HS-5 (cell line): Measurements from ENCODE around the gene PRR30.

Source experiments
- DNase-seq: peaks from one replicate; pipeline ENCODE4 v3.0.0-alpha.2; 2012; ENCODE audit warnings: low read depth

Gene PRR30

DNA sequence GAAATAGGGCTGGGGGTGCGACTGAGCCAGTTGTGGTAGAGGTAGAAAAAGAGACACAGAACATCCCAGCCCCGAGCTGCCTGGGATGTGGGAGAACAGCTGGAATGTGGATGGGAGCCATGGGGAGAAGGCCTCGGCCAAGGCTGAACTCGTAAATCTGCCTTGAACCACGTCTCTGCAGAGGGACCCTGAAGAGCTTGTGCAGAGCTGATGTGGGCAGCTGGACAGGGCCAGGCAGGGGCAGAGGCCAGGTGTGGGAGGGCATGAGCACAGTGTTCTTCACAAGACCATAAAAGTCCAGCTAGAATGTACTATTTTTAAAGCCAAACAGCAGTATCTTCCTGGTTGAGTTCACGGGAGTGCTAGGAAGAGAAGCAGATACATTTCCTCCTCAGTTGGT lies 15.3 kb upstream of the PRR30 start:
- DNase-seq, result no peak

DNA sequence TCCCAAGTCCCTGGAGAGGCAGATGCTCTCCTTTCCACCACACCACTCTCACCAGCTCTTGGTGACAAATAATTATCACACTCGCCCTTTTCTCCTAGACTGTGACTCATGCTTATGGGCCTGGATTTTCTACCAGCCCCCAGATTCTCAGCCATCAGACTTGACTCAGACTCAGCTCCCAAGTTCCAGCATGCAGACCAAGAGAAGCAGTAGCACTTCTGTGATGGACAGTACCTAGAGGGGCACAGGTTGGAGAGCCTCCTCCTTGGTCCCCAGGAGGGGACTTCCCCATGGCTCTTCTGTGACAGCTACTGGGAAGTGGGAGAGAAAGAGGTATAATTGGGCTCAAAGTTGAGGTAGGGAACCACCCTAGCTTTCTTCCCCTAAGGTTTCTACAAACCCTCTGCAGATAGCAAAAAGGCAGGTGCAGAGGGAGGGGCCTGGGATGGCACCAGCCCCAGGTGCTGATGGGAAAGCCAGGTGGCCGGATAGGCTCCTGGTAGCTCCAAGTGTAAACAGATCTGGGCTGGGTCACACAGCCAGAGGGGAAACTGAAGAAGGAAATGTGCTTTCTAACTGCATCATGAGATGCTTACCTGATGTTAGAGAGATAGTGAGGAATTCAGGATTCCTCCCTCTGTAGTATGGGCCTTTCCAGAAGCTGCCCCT lies 13.7 kb upstream of the PRR30 start:
- DNase-seq, result no peak

DNA sequence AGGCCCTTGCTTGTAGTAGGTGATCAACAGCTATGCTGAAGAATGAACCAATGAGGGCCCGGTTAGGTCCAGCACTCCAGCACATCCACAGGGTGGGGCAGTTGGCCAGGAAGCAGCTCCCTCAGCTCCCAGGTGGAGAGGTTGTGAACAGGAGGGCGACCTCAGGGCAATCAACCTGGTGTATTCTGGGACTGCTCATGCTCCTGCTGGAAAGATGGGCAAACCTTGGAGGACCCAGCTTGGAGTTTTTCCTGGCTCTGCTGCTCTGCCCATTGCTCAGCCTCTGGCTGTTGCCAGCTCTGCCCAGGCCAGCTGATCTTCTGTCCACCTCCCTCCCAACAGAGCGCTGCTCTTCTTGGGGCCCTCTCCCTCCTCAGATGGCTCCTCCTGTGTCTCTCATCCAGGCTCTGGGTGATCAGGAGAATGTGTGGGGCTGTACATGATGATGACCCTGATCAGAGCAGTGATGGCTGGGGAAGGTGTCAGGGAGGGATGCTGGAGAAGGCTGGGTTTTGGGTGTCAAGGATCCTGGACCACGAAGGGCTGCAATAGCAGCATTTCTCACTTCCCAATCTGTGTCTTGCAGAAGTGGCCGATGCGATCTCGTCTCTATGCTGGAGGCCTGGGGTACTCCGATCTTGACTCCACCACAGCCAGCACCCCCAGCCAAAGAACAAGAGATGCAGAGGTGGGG lies 13.0 kb upstream of the PRR30 start:
- DNase-seq, result no peak

DNA sequence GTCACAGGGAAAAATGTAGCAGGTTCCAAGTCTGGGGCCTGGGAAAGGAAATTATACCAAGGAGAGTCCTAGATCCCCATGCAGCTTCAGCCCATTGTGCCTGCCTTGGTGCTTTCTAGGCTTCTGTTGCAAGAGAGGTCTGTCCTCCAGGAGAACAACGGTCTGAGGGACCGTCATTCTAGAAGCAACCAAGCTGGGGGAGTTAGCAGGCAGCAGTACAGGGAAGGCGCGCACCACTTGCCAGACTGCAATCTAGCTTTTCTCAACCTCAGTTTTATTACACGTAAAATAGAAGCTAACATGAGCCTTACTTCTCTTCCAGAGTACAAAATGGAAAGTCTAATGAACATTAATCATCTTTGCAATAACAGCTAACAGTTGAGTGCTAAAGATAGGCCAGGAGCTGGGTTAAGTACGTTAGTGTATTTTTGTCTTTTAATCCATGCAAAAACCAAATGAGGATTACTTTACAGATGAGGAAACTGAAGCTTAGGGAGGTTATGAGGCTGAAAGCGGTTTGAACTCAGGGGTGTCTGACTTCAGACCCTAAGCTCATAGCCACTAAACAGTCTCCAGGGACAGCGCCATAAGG lies 11.5 kb upstream of the PRR30 start:
- DNase-seq, result no peak

DNA sequence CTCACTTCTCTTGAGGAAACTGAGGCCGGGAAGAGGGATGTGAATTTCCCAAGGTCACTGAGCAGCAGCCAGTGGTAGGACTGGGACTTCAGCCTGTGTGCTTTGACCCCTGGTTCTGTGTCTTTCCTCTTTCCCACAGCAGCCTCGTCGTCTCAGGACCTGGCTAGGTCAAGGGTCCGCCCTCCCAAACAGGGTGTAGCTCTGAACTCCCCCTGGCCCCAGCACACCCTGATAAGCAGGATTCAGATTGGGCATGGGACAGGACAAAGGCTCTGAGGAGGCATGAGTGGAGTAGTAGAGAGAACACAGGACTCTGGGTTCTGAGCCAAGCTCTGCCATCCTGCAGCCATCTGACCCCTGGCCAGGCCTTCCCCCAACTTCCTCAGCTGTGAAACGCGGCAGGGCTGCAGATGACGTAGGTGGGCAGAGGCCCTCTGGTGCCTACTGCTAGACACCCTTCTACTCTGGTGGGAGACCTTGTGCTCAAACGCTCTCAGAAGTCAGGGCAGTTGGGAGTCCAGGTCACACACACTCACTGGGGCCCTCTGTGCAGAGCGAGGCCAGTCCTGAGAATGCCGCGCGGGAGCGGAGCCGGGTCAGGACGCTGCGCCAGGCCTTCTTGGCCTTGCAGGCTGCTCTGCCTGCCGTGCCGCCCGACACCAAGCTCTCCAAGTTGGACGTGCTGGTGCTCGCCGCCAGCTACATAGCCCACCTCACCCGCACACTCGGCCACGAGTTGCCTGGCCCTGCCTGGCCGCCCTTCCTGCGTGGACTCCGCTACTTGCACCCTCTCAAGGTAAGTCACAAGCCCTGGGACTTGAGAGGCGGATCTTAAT lies 10.6 kb upstream of the PRR30 start:
- no peak for DNase-seq

DNA sequence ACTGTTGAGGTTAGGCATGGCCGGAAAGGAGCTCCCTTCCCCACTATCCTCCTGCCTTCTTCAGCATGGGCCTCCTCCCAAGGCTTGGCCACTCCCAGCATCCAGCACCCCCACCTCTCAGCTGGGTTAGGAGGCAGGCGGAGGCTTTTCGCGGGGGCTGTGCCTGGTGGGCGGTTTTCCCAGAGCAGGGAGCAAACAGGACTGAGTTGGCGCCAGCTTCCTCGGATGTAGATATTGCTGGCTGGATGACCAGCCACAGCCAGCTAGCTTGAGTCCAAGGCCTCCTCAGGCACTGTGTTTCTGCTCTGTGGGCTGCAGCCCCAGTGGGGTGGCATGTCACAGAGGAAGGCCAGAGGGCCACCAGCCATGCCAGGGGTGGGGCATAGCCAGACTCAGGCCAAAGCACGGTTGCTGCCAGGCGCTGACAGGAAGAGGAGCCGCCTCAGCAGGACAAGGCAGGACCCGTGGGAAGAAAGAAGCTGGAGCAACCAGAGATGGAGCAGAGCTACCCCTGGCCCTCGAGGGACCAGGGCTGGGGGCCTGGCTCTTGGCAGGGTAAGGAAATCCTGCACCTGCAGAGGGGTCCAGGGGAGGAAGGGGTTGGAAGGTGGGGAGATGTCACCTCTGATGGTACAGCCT lies 9.7 kb upstream of the PRR30 start, which contains the start of gene TCF23:
Gene TCF23, plus strand, starts transcription at position 204 of the 639 bp plus-strand sequence. Its CDS starts 130 bp downstream, at position 334.
- no peak for DNase-seq

DNA sequence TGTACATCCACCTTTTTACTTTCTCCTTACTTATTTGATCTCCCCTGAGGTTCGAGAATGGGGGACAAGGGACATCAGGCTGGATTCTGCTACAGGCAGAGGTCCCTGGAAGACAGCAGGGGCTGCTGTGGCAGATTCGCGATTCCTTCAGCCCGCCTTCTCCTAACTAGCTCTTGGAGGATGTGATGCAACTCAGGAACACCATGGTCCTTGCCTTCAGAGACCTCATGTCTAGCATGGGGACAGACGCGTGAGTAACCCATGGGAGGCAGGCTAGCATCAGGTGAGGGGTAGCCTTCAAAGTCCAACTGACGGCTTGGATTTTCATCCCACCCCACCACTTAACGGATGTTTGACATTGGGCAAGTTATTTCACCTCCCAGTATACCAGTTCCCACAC lies 8.7 kb upstream of the PRR30 start:
- DNase-seq, result no peak

DNA sequence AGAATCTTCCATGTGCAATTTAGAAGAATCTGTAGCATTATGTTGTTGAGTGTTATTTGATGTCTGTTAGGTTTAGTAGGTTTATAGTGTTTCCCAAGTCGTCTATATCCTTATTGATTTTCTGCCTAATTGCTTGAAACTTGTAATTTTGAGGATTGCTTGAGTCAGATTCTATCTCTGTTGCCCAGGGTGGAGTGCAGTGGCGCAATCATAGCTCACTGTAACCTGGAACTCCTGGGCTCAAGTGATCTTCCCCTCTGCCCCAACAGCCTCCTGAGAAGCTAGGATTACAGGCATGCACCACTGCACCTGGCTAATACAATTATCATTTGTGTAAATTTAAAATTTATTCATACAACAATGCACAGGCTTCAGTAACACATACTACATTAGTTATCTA lies 6.5 kb upstream of the PRR30 start:
- no peak for DNase-seq

DNA sequence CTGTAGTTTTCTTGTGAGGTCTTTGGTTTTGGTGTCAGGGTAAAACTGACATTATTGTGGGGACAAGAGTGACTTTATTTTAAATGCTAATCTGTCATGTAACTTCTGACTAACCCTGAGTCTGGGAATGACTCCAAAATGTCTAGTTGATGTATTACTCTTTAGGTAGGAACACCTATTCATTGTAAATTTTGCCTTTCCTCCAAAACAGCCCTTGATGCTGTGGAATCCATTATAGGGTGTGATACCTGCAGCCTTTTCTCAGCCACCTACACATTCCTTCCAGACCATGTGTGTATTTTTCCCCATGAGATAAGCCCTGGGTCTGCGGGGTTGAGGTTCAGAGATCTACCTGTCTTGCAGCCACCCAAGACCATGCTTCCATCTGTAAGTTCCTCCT lies 4.1 kb upstream of the PRR30 start:
- no peak for DNase-seq

DNA sequence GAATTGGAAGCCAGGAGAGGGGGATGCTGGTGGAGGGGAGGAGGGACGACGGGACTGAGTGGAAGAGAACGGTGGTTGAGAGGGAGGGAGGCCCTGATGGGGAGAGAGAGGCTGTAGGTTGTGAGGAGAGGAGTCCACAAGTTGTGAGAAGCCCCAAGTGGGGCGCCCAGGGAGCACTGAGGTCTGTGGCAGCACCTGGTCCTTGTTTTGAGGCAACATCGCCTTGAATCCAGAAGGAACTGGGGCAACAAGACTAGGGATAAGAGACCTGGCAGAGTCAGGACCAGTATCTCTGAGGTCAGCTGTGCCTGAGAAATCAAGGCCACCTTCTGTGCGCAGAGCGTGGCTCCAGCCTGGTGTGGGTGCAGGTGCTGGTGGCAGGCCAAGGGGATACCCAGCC lies 1.1 kb downstream of the PRR30 start:
- no peak for DNase-seq

DNA sequence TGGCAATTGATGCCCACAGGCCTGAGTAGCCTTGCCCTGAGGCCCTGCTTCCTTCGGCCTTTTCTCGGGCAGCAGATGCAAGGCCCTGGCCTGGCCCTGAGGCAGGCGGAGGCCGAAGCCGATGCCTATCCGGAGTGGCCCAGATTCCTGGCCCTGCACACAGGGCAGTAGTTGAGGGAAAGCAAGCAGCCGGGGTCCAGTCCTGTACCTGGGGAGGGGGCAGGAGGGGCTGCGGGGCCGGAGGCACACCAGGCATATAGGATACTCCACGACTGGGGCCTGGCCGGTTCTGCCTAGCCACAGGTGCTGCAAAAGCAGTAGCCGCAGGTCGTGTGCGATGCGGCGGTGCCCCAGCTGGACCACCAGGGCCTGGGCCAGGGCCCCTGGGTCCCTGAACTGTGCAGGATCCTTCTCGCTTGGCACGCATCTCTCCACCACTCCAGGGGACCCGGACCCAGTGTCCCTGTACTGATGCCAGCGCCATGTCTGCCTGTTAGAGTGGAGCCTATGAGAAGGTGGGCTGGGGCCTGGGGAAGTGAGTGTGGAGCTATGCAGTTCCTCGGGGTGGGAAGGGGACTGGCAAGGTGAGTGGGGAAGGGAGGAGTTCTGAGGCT lies 1.8 kb downstream of the PRR30 start:
- no peak for DNase-seq

DNA sequence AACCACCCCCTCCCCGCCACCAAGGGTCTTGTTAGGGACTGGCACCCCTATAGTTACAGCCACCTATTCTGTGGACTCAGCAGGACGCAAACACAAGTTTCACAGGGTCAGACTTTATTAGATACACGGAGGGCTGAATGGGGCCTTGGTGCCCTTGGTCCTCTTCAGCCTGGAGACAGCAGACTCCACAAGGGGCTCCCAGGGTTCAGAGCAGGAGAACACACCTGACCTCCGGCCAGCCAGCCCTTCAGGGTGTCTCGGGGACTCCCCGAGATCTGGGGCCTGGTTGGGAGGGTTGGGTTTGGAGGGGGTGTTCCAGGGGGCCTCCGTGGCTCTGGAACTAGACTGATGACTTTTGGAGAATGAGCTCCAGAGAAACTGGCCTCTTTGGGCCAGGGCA lies 2.5 kb downstream of the PRR30 start:
- no peak for DNase-seq

DNA sequence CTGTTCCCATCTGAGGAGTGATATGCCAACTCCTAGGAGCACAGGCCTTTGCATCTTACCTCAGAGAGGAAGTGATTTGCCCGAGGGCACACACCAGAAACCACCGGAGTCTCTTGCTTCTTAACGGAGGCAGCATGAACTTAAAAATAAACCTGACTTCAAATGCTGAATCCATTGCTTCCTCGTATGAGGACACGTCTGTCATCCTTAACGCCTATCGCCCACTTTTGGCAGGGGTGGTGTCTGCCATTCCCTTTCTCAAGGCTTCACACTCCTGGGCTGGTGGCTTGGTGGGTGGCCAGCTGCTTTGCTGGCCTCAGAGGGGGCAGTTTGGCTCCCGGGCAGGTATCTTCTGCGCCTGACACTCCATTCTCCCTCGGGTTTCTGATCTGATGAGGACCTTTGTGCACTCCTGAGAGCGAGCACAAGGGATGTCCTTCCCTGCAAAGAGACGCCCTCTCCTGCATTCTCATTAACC lies 3.7 kb downstream of the PRR30 start:
- no peak for DNase-seq

DNA sequence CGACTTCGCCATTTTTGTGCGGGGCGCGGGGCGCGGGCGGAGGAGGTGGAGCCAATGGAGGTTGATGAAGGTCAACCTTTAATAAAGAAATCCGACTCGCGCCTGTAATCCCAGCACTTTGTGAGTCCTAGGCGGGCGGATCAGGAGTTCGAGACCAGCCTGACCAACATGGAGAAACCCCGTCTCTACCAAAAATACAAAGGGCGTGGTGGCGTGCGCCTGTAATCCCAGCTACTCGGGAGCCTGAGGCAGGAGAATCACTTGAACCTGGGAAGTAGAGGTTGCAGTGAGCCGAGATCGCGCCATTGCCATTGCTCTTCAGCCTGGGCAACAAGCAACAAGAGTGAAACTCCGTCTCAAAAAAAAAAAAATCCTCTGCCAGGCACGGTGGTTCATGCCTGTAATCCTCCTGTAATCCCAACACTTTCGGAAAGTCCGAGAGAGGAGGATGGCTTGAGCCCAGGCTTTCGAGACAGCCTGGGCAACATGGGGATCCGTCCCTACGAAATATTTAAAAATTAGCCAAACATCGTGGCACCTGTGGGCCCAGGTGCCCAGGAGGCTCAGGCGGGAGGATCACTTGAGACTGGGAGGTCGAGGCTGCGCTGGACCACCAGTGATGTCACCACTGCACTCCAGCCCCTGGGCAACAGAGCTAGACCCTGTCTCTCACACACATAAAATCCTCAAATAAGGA lies 4.3 kb downstream of the PRR30 start:
- DNase-seq, result no peak

DNA sequence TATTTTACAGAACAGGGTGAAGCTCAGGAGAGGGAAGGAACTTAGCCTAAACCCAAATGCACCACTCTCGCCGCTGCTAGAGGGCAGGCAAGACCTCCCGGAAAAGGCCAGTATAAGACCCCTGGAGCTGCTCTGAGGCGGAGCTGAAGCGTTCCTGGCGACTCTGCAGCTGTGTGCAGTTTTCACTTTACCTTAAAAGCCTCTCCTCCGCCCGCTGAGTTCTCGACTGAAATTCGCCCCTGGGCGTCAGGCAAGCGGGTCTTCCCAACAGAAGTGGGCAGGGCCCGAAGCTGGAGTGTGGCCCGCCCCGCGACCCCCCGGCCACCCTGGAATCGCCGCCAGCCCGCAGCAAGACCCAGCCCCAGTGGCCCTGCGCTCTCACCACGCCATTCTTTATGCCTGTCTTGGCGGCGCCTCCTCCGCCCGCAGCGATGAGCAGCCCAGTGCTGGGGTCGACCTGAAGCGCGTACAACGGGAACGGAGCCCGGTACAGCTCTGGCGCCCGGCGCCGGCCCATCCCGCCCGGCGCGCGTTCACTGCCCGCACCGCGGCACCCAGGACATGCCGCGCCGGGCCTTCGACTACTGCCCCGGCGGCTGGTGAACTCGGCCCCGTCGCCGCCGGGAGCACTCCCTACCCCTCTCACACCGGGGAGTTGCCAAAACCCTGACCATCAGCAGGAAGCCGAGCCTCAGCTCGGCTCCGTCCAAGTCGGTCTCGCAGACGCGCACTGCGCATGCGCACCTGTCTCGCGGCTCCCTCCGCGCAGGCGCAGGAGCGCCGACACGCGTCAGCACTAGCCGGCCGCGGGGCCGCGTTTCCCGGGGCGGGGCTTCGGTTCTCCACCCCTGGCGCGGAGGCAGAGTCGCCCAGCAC lies 5.1 kb downstream of the PRR30 start, which contains the start of gene PREB:
Gene PREB, minus strand, starts transcription at position 732 of the 876 bp plus-strand sequence. Its CDS starts 215 bp downstream, at position 517.
- DNase-seq, result peak; percentile 69

DNA sequence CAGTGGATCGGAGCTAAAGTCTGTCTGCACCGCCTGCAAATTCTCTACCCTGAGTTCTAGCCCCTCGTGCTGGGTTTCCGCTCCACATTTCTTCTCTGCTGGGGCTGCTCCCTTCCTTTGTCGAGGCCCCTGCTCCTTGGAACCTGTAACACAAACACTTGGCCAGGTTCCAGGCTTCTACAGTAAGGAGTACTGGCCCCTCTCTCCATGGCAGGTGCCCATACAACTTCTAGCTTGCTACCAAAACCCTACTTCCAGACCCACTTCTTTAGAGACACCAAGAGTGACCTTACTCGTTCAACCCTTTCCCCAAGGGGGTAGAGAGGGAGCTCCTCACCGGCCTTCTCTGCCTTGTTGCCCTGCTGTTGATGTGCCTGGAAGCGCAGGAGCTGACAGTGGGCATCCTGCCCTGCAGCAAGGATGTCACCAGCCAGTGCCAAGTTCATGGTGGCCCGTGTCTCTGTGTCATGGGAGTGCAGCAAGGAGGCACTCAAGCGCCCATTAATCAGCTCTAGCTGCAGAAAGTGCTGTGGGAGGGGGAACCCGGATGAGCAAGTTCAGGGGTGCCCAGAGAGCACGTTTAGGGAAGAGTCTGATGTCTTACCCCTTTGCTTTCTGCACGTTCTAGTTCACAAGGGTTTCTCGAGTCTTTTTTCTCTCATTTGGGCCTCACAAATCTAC lies 5.9 kb downstream of the PRR30 start:
- no peak for DNase-seq

DNA sequence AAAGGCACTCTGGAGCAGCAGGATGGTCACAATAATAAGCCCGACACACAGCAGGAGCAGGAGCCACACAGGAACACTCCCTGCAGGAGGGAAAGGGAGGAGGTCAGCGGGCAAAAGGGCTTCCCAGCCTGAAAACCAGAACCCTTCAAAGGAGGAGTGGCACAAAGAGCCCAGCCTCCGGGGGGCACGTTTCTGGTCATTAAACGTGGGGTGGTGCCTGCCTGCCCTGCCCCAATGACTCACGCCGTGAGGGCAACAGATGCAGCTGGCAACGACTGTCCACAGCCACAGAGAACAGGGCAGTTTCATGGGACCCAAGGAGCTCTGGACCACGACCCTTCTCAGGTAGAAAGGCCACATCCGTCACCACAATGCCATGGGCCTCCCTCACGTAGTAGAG lies 7.8 kb downstream of the PRR30 start:
- no peak for DNase-seq

DNA sequence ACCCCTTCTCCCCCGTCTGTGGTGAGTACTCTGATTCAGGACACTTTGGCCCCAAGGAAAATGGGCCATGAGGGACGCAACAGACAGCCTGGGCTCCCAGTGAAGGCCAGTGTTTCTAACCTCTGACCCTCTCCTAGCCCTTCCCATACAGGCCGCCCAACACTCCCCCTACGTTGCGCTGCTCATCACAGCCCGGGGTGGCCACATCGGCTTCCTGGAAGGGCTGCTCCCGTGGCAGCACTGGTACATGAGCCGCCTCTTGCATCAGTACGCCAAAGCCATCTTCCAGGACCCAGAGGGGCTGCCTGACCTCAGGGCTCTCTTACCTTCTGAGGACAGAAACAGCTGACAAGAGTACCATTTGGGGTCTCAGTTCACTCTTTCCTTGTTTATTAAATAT lies 8.8 kb downstream of the PRR30 start:
- DNase-seq, result no peak
